Measurements from ENCODE around the gene DAZAP1.

DAZAP1 gene

DNA sequence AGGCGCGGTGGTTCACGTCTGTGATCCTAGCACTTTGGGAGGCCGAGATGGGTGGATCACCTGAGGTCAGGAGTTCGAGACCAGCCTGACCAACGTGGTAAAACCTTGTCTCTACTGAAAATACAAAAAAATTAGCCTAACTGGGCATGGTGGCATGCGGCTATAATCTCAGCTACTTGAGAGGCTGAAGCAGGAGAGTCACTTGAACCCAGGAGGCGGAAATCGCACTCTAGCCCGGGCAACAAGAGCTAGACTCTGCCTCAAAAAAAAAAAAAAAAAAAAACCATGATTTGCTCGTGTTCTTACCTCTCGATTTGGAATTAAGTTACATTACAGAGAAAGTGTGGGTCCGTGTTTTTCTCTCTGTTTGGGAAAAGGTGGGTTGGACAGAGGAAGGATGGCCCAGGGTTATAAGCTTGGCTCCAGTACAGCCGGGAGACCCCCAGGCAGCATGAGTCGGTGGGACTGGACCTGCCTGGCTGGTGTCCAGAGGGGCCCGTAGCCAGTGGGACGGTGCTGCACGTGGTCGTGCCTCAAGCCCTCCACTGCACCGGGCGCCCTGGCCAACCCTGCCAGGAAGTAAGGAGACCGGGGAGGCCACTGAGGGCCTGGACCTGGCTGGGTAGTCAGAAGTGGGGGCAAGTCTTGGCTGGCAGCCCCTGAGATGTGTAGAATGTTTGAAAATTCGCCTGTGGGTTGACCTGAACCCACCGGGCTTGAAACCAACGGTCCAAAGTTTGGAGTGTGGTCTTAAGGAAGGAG is 34.5 kb downstream of the DAZAP1 start:
- DNase-seq (ENCODE audit: low read depth in 2 of 2): no peak

DNA sequence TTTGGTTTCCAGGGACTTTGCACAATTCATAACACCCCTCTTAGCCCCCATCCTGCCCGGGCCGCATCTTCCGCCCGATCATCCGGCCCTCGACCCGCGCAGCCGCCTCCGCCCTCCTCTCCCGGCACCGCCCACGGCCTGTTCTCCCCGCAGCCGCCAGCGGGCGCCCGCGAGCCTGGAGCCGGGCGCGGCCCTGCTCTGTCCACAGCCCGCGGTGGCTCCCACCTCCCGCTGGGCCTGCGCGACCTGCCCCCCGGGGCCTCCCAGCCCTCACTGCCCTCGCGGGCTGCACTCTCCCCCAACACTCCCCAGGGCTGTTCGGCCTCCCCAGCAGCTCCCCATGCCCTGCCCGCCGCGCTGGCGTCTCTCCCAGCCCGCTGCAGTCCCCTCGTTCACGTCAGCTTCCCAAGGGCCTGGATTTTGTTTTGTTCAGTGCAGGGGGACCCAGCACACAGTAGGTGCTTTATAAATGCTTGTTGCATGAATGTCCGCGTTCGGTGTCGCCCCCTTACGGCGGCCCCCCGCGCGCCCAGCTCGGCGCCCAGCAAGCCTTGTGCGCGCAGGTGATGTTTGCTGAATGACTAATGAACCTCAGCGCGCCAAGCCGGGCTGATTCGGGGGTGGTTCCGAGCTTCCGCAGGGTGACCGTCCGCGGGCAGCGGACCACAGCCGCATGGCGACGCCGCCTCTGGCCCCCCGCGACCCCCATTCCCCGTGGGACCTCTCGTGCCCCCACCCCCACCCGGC is 38.0 kb downstream of the DAZAP1 start:
- peak; percentile 34 to 67 for DNase-seq (ENCODE audit: low read depth in 2 of 2)

- DNase-seq (ENCODE audit: low read depth in 2 of 2): no peak
These were observed 38.7 kb downstream of the DAZAP1 start for GRCh38 chr19:1445932-1446712.

DNA sequence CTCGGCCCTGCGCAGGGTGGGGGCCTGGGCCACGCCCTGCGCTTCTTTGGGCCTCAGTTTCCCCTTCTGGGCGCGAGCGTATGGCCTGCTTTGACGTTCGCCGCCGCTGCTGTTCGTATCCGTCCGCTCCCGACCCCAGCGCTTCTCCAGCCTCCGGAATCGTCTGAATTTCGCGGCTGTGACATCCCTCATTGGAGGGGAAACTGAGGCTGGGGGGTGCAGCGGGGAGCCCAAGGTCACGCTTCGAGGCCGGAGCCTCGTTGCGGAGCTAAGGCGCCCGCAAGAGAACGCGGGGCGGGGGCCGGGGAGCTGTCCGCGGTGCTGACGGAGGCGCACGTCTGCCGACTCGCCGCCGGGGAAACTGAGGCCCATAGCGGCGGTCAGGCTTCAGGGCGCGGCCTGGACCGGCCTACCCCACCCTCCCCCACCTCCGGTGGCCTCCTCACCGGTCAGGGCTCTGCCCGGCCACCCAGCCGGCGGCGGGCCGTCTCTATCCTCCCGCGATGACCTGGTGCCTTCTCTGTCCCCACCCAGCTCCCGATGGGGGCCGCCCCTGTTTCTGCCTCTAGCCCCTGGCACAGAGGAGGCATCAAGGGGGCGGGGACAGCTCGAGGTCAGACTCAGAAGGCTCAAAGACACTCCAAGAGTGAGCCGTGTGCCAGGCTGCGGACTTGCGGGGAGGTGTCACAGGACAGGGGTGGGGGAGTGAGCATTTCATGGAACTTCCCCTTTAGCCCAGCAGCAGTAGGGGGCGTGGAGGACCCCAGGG is 39.5 kb downstream of the DAZAP1 start:
- no peak for DNase-seq (ENCODE audit: low read depth in 2 of 2)

- no peak for DNase-seq (ENCODE audit: low read depth in 2 of 2)
These were observed 40.1 kb downstream of the DAZAP1 start for GRCh38 chr19:1447504-1447903.

DNA sequence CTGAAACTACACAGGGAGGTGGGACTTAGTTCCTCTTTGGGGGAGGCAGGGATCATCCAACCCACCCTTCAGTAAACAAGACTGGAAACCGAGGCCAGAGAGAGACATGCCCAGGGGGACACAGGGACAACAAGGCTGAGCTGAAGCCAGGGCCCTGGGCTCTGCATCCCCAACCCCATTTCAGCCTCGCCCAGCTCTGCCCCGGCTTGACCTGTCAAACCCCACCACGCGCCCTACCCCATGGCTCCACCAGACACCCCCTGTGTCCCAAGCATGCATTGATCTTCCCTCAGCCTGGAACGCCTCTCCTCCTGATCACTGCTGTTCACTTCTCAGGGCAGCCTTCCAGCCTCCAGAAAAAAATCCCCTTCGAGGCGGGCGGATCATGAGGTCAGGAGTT is 40.6 kb downstream of the DAZAP1 start:
- DNase-seq (ENCODE audit: low read depth in 2 of 2): no peak

- DNase-seq (ENCODE audit: low read depth in 2 of 2): no peak
These were observed 42.4 kb downstream of the DAZAP1 start, which contains the start of gene APC2 for GRCh38 chr19:1449467-1450442. Gene APC2, plus strand, starts transcription at chr19:1450121. Its CDS starts 2,881 bp downstream, at chr19:1453002.

- DNase-seq (ENCODE audit: low read depth in 2 of 2): no peak
These were observed 43.6 kb downstream of the DAZAP1 start for GRCh38 chr19:1450735-1451731.

- no peak for DNase-seq (ENCODE audit: low read depth in 2 of 2)
These were observed 44.8 kb downstream of the DAZAP1 start for GRCh38 chr19:1451916-1452801.

DNA sequence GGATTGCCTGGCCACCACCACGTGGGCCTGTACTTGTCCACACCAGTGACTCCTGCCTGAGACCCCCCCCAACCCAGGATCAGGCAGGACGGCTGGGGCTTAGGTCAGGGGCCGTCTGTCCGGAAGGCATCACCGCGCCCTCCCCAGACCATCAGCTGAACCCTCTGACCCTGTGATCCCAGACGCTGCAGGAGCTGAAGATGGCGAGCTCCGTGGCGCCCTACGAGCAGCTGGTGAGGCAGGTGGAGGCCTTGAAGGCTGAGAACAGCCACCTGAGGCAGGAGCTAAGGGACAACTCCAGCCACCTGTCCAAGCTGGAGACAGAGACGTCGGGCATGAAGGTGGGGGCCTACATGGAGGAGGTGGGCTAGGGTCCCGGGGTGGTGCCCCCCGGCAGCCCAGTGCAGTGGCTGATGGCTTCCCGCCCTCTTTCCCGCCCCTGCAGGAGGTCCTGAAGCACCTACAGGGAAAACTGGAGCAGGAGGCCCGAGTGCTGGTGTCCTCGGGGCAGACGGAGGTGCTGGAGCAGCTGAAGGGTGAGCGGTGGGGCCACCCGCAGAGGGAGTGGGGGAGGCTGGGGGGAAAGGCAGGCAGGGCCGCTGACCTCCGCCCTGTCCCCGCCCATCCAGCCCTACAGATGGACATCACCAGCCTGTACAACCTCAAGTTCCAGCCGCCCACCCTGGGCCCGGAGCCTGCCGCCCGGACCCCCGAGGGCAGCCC is 45.6 kb downstream of the DAZAP1 start:
- DNase-seq (ENCODE audit: low read depth in 2 of 2): no peak

- no peak for DNase-seq (ENCODE audit: low read depth in 2 of 2)
These were observed 46.4 kb downstream of the DAZAP1 start for GRCh38 chr19:1453525-1454364.

DNA sequence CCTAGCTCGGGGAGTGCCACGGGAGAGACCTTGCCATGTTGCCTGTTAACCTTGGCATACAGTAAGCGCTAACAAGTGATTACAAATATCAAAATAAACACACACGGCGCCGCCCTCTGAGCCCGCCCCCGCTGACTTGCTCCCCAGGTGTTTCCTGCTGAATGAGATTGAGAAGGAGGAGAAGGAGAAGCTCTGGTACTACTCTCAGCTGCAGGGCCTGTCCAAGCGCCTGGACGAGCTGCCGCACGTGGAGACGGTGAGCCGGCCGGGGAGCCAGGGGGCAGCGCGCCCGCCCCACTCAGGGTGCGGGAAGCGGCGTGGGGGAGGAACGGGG is 47.6 kb downstream of the DAZAP1 start:
- DNase-seq (ENCODE audit: low read depth in 2 of 2): no peak

DNA sequence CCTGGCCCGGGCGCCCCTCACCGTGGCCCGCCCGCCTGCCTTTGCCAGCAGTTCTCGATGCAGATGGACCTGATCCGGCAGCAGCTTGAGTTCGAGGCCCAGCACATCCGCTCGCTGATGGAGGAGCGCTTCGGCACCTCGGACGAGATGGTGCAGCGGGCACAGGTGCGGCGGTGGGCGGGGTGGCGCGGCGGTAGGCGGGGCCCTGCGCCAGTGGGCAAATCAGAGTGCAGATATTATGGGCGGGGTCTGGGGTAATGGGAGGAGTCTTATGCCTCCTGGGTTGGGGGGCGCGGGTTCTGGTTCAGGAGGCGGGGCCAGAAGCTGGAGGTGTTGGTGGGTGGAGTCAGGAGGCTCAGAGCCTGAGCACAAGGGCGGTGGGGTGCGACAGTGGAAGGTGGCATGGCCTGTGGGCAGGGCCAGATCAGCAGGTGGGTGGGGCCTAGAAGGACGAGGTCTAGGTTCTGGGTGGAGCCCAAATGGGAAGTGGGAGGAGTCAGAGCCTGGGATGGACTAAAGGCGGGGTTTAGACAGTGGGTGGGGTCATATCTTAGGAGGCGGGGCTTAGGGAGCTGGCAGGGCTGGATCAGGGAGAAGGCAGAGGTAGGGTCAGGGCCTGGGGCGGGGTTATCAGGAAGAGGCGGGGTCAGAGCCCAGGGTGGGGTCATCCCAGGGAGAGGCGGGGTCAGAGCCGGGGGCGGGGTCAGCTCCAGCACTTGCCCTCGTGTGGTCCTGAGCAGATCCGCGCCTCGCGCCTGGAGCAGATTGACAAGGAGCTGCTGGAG is 48.1 kb downstream of the DAZAP1 start:
- no peak for DNase-seq (ENCODE audit: low read depth in 2 of 2)

GRCh38 chr19:1456121-1456900 is 48.9 kb downstream of the DAZAP1 start:
- DNase-seq (ENCODE audit: low read depth in 2 of 2): no peak
